ENCODE results near the gene DCTN3.

GRCh38 chr9:34611251-34611810 lies 9.0 kb downstream of the DCTN3 start:
- no peak for TF ChIP-seq POLR2A (IDR thresholded peaks at IDR 0.05; ENCODE audit: low read depth, low read length)
- TF ChIP-seq POLR2AphosphoS5 (IDR thresholded peaks at IDR 0.05; ENCODE audit: low read depth, low read length): no peak

Data from GM12892 (cell line).